Neural crest cell (in vitro differentiated cells): ENCODE measurements around the gene SMARCA1. TPM values are rescaled to one million over a fixed set of nuclear protein-coding genes. Genes with fewer than 3 reads are reported as not detected.

ENCODE experiments used
- DNase-seq: peaks from one replicate; pipeline ENCODE4 v3.0.0; 2021; ENCODE audit warnings: low read depth, mixed read lengths, low spot score
- H3K27ac Mint-ChIP-seq: one replicate; pipeline ENCODE4 v1.8.0; 2021; ENCODE audit warnings: mild to moderate bottlenecking, mixed read lengths; ENCODE audit not compliant: unreplicated experiment
- H3K27me3 Mint-ChIP-seq: 2 replicates; pipeline ENCODE4 v1.8.0; 2021; ENCODE audit warnings: low read depth, mild to moderate bottlenecking, mixed read lengths
- H3K36me3 Mint-ChIP-seq: 2 replicates; pipeline ENCODE4 v1.8.0; 2021; ENCODE audit warnings: low read depth, mild to moderate bottlenecking, mixed read lengths
- H3K4me1 Mint-ChIP-seq: 2 replicates; pipeline ENCODE4 v1.8.0; 2021; ENCODE audit warnings: mixed read lengths
- H3K4me3 Mint-ChIP-seq: one replicate; pipeline ENCODE4 v1.8.0; 2021; ENCODE audit warnings: mild to moderate bottlenecking, mixed read lengths
- H3K9me3 Mint-ChIP-seq: 2 replicates; pipeline ENCODE4 v1.8.0; 2021; ENCODE audit warnings: mixed read lengths
- CTCF ChIP-seq: fragments of 200-600 bp; sonication (generic); conservative IDR thresholded peaks from 2 replicates; pipeline ENCODE4 v1.5.0; 2021; ENCODE audit warnings: antibody characterized with exemption, mild to moderate bottlenecking
- total RNA-seq: library from RNA; stranded (reverse); gene quantifications from 2 replicates; pipeline ENCODE4 v1.2.1, GENCODE V29; 2021

SMARCA1 gene
- total RNA-seq, 1 donor from 2014 or later: 122 TPM

DNA sequence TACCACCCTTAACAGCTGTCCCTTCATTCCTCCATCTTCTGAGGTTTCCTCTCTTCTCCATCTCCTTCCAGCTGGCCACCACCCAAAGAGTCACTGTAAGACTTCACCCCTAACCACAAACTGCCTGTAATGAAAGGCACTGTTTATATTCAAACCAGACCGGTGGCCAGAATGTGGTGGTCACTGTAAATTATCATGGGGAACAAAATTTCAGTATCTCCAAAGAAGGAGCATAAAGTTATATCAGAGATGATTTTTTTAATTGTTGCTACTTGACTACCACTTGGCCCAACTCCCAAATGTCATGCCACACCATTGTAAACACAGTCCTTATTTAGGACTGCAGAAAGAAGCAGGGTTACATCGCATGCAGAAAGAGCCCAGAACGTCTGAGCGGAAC, 44.8 kb downstream of the SMARCA1 start:
- Mint-ChIP-seq H3K9me3 (no peaks in the 10 kb centered on the region), H3K27ac (no peak overlapping the region), H3K4me3 (no peak overlapping the region), H3K4me1 (no peaks in the 10 kb centered on the region), H3K36me3 (peaks cover 38% of the 10 kb centered on the region), H3K27me3 (no peaks in the 10 kb centered on the region)
- no peak for TF ChIP-seq CTCF
- DNase-seq: no peak

- Mint-ChIP-seq H3K9me3 (no peaks in the 10 kb centered on the region), H3K4me1 (no peaks in the 10 kb centered on the region), H3K27me3 (no peaks in the 10 kb centered on the region), H3K36me3 (peaks cover 10% of the 10 kb centered on the region), H3K4me3 (no peak overlapping the region), H3K27ac (no peak overlapping the region)
- no peak for DNase-seq
- no peak for TF ChIP-seq CTCF
Observed at GRCh38 chrX:129472116-129472515, 51.2 kb downstream of the SMARCA1 start.

DNA sequence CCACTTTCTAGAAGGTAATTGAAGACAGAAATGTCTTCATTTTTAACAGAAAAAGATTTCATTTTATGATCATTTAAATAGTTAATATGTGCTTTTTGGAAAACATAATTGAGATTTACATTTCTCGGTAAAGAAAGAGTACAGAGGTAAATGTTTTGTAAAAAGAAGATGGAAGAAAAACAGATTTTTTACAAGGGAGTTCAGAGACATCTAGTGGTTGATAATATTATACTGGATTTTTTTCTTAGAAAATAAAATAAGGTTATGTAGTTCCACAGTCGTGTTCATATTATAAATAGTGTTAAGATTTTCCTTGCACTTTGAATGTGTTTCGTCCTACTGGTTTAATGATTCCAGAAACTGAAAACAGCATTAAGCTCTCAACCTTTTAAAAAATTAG, 60.6 kb downstream of the SMARCA1 start:
- Mint-ChIP-seq H3K27me3 (no peaks in the 10 kb centered on the region), H3K4me1 (peaks cover 17% of the 10 kb centered on the region), H3K9me3 (no peaks in the 10 kb centered on the region), H3K36me3 (peaks cover 17% of the 10 kb centered on the region), H3K27ac (no peak overlapping the region), H3K4me3 (no peak overlapping the region)
- TF ChIP-seq CTCF: peak; percentile 60
- DNase-seq: no peak

- H3K9me3 Mint-ChIP-seq: no peaks in the 10 kb centered on the region
- DNase-seq: no peak
- H3K27me3 Mint-ChIP-seq: no peaks in the 10 kb centered on the region
- TF ChIP-seq CTCF: no peak
- H3K36me3 Mint-ChIP-seq: peaks cover 14% of the 10 kb centered on the region
- peaks cover 17% of the 10 kb centered on the region for H3K4me1 Mint-ChIP-seq
- H3K4me3 Mint-ChIP-seq: no peak overlapping the region
- peak overlapping the region; percentile 22 for H3K27ac Mint-ChIP-seq
Observed at GRCh38 chrX:129461801-129462456, 61.4 kb downstream of the SMARCA1 start.

DNA sequence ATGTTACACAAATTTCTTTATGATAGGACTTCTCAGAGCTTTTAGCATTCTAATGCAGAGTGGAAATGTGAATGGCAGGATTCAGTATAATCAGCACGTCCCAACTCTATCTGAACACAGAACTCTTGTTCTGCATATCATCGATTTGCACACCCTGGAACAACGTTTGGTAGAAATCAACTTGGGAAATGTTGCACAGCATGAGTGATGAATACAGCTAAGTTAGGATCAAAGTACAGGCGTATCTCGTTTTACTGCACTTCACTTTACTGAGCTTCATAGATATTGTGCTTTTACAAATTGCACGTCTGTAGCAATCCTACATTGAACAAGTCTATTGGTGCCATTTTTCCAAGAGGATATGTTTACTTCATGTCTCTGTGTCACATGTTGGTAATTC, 70.8 kb downstream of the SMARCA1 start:
- peaks cover 33% of the 10 kb centered on the region for H3K36me3 Mint-ChIP-seq
- no peak overlapping the region for H3K4me3 Mint-ChIP-seq
- no peak for DNase-seq
- H3K27ac Mint-ChIP-seq: no peak overlapping the region
- no peaks in the 10 kb centered on the region for H3K4me1 Mint-ChIP-seq
- H3K27me3 Mint-ChIP-seq: no peaks in the 10 kb centered on the region
- H3K9me3 Mint-ChIP-seq: peaks cover 3% of the 10 kb centered on the region
- no peak for TF ChIP-seq CTCF
